ENCODE measurements around the gene IL18R1.

- TF ChIP-seq, protein P1, sequence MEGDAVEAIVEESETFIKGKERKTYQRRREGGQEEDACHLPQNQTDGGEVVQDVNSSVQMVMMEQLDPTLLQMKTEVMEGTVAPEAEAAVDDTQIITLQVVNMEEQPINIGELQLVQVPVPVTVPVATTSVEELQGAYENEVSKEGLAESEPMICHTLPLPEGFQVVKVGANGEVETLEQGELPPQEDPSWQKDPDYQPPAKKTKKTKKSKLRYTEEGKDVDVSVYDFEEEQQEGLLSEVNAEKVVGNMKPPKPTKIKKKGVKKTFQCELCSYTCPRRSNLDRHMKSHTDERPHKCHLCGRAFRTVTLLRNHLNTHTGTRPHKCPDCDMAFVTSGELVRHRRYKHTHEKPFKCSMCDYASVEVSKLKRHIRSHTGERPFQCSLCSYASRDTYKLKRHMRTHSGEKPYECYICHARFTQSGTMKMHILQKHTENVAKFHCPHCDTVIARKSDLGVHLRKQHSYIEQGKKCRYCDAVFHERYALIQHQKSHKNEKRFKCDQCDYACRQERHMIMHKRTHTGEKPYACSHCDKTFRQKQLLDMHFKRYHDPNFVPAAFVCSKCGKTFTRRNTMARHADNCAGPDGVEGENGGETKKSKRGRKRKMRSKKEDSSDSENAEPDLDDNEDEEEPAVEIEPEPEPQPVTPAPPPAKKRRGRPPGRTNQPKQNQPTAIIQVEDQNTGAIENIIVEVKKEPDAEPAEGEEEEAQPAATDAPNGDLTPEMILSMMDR (IDR thresholded peaks at IDR 0.05) = no peak
- no peak for TF ChIP-seq POLR2A (IDR thresholded peaks at IDR 0.05)
These were observed 2.3 kb downstream of the IL18R1 start for GRCh38 chr2:102357937-102358336.
